DOHH2 (cell line): ENCODE measurements around the gene TSEN2.

ENCODE experiments used
- CTCF ChIP-seq: fragments of 200-600 bp; sonication (generic); IDR thresholded peaks from one replicate; pipeline ENCODE4 v1.5.1; 2014; ENCODE audit warnings: antibody characterized with exemption, mild to moderate bottlenecking, low read depth, low read length; ENCODE audit not compliant: poor library complexity, severe bottlenecking
- EZH2phosphoT487 ChIP-seq: fragments of 200-600 bp; sonication (generic); IDR thresholded peaks from 2 replicates; pipeline ENCODE4 v1.6.1; 2017; ENCODE audit warnings: borderline replicate concordance, mild to moderate bottlenecking, antibody characterized with exemption, low read length, moderate library complexity, mixed read lengths

GRCh38 chr3:12437221-12437605, 47.1 kb upstream of the TSEN2 start:
- TF ChIP-seq CTCF (no peak), EZH2phosphoT487 (no peak)
